Adrenal gland (tissue), 5 donors: ENCODE results near the gene TMEM26.

Experiments
- CTCF ChIP-seq, 6 experiments: fragments of 450-650 bp in 4 of 6; fragments of 200-600 bp in 2 of 6; sonication (generic) in 1 of 6; IDR thresholded peaks; 1 replicate in 5 of 6; 2 replicates in 1 of 6; pipeline versions ENCODE4 v1.5.1 to v1.8.0; 2016 to 2021; ENCODE audit warnings: antibody characterized with exemption in 6 of 6, mild to moderate bottlenecking in 2 of 6, moderate library complexity in 1 of 6
- POLR2A ChIP-seq, 2 donors: fragments of 450-650 bp; IDR thresholded peaks; one replicate each; pipeline ENCODE4 v1.6.1; 2017; ENCODE audit warnings: antibody characterized with exemption in 2 of 2, mild to moderate bottlenecking in 2 of 2, moderate library complexity in 1 of 2
- donor health status: DM: no; HTN: no; CAD: no.

- TF ChIP-seq CTCF (IDR thresholded peaks at IDR 0.05) (no peak), POLR2A (IDR thresholded peaks at IDR 0.05) (no peak)
Measured at GRCh38 chr10:61397175-61397986, 55.8 kb downstream of the TMEM26 start.
